Activated CD4-positive, alpha-beta T cell treated with anti-CD3 and anti-CD28 coated beads for 24 hours (primary cell): ENCODE measurements around the gene AMHR2.
"Not testable (repeated sequence)": the region's sequence is repeated elsewhere in the genome, so short reads cannot be mapped to it uniquely, and the experiment has no call there.

Experiments used
- DNase-seq, 2 donors: peaks; one replicate each; pipeline ENCODE4 v3.0.0-alpha.2; 2020; ENCODE audit warnings: low read depth in 2 of 2

AMHR2 gene

GRCh38 chr12:53423597-53423996 lies at the start of gene AMHR2:
Gene AMHR2, plus strand, starts transcription at chr12:53423855. Its CDS starts 80 bp downstream, at chr12:53423935.
- DNase-seq: no peak

DNA sequence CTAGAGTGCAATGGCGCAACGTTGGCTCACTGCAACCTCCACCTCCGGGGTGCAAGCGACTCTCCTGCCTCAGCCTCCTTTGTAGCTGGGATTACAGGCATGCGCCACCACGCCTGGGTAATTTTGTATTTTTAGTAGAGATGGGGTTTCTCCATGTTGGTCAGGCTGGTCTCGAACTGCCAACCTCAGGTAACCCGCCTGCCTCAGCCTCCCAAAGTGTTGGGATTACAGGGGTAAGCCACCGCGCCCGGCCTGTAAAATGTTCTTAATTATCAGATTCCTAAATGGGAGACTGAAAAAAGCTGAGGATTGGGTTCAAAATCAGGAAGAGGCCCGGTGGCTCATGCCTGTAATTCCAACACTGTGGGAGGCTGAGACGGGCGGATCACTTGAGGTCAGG lies 49.4 kb upstream of the AMHR2 start:
- DNase-seq: not testable (repeated sequence)

DNA sequence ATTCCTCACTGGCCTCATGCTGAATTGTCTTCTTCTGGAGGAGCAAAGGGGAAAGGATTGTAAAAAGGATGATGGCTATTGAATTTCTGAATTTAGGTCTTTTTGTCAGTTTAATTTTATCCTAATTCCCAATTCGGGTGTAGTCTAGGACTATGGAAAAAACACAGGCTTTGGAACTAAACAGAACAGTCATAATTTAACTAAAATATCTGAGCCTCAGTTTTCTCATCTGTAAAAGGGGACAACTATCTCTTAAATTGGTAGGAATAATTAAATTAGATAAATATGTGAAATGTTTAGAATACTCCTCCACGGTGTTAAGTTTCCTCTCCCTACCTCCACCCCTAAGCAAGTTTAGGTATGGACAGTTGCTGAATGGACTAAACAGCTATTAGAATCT lies 46.9 kb upstream of the AMHR2 start:
- no peak for DNase-seq

GRCh38 chr12:53378222-53378621 lies 45.4 kb upstream of the AMHR2 start:
- no peak for DNase-seq

DNA sequence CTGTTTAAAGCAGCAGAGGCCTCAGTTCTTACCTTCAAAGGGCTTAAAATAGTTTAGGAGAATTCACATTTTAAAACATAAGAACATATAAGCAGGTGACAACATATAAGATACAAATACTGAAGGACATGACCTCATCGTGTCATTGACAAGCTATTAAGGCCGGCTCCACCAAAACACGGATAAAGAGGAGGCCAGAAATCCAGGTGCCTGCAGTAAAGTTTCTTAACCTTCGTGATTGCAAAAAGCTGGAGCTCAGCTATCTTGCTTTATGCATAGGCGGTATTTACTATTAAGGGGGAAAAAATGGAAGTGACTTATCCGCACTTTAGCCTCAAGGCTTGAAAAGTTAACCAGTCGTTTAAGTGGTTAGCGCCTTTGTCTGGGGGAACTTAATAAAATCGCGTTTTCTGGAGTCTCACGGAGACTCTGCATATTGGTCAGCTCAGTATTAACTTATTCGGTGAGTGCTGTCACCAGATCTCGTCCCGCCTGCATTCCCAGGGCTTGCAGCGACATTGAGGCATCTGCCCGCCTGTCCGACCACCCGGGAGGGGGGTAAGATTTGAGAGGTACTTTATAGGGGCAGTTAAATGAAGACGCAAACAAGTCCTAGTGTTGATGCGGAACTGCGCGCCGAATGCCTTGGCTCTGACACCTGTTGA lies 44.8 kb upstream of the AMHR2 start:
- DNase-seq: no peak

DNA sequence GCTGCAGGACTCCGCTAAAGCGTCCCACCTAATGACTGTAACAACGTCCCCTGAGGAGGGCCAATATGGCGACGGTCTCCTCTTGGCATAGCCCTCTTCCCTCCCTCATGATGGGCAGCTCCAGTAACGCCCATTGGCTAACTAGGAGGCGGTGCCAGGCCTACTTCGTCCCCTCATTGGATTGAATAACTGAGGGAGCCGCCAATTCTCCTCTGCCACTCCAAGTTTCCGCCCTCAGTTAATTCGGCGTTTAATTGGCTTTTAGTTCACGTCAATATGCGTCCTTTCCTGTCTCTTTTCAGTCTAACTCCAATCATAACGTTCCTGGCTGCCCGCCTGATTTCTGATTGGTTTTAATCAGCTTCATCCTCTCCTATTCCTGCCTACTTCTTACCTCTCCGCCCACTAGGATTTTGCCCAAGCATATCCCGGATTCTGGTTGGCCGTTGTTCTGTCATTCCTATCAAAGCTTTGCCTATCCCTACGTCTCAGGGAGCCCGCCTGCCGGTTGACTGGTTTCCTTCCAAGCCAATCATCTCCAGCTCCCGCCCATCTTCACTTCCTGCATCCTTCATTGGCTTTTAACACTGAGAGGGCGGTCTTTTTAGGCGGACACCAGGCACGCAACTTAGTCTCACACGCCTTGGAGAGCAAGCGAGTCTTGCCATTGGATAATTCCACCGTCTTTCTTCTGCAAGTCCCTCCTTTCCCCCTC lies 44.1 kb upstream of the AMHR2 start:
- DNase-seq: peak; percentile 81 to 88

- DNase-seq: peak; percentile 98 to 99
These were observed 43.4 kb upstream of the AMHR2 start, which contains the start of gene SP1 for GRCh38 chr12:53380104-53380793. Gene SP1, plus strand, starts transcription at chr12:53380176. Its CDS starts 116 bp downstream, at chr12:53380292.

- DNase-seq: no peak
These were observed 42.6 kb upstream of the AMHR2 start for GRCh38 chr12:53380794-53381730.

GRCh38 chr12:53381731-53382630 lies 41.7 kb upstream of the AMHR2 start:
- no peak for DNase-seq

- DNase-seq: no peak
These were observed 40.4 kb upstream of the AMHR2 start for GRCh38 chr12:53383258-53383657.

DNA sequence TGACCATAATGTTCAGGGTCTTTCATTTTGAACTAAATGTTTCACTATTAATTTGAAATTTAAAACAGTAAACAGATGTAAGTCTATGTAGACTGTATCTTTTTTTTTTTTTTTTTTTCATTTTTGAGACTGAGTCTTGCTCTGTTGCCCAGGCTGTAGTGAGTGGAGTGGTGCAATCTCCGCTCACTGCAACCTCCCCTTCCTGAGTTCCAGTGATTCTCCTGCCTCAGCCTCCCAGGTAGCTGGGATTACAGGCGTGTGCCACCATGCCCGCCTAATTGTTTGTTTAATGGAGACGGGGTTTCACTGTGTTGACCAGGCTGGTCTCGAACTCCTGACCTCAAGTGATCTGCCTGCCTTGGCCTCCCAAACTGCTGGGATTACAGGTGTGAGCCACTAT lies 37.3 kb upstream of the AMHR2 start:
- DNase-seq: not testable (repeated sequence)

DNA sequence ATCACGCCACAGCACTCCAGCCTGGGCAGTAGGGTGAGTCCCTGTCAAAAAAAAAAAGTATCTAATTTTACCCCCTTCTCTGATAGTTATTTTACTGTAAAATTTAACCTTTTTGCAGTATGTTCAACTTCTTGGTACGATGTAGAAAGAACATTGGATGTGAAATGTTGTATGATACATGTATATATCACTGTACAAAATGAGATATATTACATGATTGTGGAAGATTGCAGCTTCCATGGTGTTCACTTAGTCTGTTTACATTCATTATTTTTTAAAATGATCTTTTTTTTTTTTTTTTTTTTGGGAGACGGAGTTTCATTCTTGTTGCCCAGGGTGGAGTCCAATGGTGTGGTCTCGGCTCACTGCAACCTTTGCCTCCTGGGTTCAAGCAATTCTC lies 34.7 kb upstream of the AMHR2 start:
- no peak for DNase-seq

DNA sequence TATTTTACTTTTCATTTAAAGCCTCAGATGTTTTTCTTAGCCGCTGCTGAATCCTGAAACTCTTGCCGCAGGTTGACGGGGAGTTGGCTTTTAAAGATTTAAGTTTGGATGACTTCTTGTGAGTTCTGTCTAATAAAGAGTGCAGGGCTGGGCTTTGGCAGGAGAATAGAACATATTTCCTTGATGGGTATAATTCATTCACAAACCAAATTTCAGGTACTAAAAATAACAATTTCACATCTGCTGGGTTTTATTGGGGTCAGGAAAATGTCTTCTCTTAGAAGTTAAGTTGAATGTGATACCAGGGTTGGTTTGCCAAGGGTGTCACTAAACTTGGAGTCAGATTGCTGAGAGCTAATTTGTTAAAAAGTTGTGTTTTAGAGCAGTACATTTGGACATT lies 34.0 kb upstream of the AMHR2 start:
- no peak for DNase-seq

DNA sequence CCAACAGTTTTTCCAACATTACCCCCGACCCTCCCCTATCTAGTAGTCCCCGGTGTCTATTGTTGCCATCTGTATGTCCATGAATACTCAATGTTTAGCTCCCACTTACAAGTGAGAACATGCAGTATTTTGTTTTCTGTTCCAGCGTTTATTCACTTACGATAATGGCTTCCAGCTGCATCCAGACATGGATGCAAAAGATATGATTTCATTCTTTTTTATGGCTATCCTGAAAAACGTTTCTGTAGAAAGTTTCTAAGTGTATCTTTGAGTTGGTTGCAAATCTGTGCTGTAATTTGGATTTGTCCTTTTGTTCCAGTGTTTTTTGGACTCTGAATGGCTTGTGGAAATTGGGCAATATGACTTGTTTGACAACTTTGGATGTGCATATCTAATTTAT lies 31.9 kb upstream of the AMHR2 start:
- no peak for DNase-seq

- no peak for DNase-seq
These were observed 23.8 kb upstream of the AMHR2 start for GRCh38 chr12:53399896-53400295.

DNA sequence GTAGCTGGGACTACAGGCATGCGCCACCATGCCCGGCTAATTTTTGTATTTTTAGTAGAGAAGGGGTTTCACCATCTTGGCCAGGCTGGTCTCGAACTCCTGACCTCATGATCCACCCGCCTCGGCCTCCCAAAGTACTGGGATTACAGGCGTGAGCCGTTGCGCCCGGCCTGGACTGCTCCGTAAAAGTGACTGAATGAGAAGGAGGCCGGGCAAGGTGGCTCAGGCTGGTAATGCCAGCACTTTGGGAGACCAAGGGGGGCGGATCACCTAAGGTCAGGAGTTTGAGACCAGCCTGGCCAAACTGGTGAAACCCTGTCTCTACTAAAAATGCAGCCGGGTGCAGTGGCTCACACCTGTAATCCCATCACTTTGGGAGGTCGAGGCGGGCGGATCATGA lies 21.3 kb upstream of the AMHR2 start:
- not testable (repeated sequence) for DNase-seq

DNA sequence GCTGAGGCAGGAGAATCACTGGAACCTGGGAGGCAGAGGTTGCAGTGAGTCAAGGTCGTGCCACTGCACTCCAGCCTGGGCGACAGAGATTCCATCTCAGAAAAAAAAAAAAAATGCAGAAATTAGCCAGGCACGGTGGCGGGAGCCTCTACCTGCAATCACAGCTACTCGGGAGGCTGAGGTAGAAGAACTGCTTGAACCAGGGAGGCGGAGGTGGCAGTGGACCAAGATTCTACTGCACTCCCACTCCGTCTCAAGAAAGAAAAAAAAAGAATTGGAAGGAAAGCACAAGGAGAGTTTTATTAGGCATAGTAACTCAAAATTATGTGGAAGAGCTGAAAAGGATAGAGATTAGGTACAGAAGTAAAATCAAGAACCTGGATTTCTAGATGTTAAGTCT lies 20.8 kb upstream of the AMHR2 start:
- DNase-seq: no peak

DNA sequence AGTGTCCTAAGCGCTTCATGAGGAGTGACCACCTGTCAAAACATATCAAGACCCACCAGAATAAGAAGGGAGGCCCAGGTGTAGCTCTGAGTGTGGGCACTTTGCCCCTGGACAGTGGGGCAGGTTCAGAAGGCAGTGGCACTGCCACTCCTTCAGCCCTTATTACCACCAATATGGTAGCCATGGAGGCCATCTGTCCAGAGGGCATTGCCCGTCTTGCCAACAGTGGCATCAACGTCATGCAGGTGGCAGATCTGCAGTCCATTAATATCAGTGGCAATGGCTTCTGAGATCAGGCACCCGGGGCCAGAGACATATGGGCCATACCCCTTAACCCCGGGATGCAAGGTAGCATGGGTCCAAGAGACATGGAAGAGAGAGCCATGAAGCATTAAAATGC lies 12.7 kb upstream of the AMHR2 start:
- no peak for DNase-seq

DNA sequence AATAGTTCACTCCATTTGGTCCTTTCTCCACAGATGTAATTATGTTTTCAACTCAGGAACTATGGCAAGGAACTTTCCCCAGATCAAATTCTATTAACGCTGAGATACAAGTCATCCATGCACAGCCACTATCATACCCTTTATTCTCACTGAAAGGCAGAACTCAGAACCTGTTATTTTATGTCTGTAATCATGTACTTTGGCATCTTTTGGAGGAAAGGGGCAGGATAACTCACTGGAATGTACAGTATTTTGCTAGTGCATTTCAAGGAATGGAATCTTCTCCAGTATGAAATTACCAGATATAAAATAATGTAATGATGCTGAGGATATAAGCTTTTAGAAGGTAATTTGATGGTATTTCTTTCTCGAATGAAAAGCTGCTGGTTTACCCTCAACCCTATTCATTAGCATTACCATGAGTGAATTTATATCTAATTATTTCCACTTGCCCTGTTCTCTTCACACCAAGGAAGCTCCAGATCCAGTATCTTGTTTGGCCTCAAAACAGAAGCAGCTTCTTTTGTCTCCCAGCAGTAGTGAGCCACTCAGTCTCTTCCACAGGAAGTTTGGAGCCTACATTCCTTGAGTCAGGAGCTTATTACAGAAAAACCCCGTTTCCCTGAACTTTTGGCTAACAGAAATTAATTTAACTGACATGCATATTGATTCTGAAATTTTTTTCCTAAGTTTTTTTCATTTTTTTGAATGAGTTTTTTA lies 10.0 kb upstream of the AMHR2 start:
- no peak for DNase-seq
